Kidney capillary endothelial cell (primary cell): ENCODE data around the gene WNT9A.

ENCODE experiments used
- DNase-seq: peaks from one replicate; pipeline ENCODE4 v3.0.0-alpha.2; 2018; ENCODE audit warnings: low spot score

WNT9A gene

GRCh38 chr1:227897704-227898438, 49.9 kb downstream of the WNT9A start:
- no peak for DNase-seq

DNA sequence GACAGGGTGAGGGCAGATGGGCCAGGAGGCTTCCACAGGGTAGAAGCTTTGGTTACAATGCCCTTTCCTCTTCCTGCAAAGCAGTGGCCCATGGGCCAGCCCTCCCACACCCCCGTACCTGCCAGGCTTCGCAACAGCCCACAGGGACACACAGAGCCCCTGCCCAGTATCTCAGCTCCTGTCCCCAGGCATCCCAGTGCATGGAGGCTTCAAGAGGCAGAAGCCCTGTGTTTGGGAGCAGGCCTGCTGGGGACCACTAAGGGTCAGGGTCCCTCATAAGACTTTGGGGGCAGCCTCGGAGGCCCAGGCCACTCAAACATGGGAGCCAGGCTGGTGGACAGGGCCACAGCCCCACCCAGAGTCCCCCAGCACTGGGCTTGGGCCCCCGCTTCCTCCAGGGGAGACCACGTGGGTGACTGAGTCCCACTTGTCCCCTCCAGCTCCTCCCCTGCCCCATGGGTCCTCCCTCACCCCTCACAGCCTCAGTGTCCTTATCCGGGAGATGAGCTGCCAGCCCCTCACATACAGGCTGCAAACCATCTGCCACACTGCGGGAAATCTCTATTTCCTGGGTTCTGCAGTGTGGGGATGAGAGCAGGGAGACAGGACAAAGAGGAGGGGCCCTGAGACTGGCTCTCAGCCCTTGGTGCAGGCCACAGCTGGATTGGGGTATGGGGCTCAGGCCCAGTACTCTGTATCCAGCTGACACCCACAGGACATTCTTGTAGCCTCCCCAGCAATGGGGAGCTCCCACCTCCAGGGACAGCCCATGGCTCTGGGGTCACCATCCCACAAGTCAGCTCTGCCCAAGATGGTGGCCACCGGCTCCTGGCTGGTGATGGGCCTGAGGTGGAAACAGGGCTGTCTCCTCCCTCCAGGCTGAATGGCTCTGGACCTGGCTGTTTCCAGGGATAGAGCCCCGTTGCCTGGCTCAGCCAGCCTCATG, 50.7 kb downstream of the WNT9A start:
- DNase-seq, result no peak

- no peak for DNase-seq
Observed at GRCh38 chr1:227895828-227896685, 51.7 kb downstream of the WNT9A start.

GRCh38 chr1:227894831-227895451, 52.8 kb downstream of the WNT9A start:
- no peak for DNase-seq

- no peak for DNase-seq
Observed at GRCh38 chr1:227893949-227894721, 53.6 kb downstream of the WNT9A start.

DNA sequence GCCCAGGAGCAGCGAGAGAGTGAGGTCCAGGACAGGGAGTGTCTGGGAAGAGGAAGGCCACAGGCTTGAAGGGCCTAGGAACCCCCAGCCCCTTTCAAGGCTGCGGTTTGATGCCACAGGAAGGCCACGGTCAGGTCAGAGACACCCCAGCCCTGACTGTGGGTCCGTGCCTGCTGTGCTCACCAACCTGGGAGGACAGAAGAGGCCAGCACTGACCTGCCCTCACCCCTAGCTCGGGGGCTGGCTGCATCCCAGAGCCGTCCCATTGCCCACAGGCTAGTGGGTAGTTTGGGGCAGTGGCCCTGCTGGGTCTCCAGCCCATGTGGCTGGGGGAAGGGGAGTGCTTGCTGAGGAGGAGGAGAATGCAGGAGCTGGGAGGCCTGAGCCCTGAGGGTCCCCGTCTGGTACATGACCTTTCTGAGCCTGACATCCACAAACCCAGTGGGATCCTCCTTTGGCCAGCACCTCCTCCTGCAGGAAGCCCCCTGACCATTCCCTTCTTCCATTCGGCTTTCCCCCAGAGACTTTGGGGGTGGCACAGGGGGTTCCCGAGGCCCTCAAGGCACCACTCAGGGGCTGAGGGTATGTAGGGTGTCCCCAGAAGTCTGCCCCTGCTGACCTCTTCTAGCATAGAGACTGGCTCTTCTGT, 54.3 kb downstream of the WNT9A start:
- DNase-seq, result no peak

DNA sequence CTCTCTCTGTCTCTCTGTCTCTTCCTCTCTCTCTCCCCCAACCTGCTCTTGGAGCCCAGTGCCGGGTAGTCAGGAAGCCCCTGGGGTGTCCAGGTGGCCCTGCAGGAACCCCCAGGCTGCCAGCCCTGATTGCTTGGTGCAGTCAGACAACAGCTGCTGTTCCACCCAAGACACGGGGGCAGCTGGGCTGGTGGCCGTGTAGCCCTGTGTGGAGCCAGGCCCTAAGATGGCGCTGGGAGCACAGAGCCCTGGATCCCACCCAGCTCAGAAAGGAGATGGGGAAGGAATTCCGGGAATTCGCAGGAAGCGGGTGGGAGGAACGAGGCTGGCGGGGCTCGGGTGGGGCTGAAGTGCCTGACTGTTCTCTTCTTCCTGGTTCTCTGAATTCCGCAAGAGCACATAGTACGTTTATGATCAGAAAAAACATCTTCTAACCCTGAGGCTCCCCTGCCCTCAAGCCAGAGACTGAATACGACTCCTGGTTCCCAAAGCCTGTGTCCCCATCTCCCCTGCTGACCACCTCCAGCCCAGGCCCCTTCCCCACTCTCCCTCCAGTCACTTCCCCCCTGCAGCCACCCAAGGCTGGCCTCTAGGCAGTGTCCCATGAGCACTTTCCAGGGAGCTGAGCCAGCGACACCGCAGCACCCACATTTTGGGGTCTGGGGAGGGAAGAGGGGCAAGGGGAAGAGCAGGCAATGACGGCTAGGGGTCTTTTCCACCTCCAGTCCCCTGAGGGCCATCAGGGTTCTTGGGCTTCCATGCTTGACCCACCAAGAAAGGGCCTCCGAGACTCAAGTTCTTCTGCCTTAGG, 55.0 kb downstream of the WNT9A start:
- no peak for DNase-seq

DNA sequence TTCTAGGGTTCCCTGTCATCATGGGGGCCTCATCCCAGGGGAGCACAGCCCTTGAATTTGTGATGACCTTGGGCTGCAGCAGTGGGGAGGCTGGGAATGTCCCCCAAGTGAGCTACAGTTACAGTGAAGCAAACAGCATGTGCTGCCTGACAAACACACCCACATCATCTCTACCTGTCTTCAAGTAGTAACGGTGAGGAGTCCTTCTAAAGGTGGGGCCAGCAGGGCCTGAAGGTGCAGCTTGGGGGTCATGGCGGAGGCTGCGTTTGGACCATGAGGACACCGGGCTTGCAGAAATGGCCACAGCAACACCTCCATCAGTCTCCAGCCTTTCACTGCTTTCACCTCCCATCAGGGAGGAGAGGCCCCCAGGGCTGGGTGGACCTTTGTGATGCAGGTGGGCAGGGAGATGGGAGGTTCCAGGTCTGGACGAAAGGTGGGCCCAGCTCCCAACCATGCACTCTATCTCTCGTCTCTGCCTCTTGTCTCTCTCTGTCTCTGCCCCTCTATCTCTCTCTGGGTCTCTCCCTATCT, 55.7 kb downstream of the WNT9A start:
- no peak for DNase-seq

- DNase-seq, result no peak
Observed at GRCh38 chr1:227891223-227891954, 56.3 kb downstream of the WNT9A start.

- DNase-seq, result no peak
Observed at GRCh38 chr1:227890451-227891222, 57.1 kb downstream of the WNT9A start.

DNA sequence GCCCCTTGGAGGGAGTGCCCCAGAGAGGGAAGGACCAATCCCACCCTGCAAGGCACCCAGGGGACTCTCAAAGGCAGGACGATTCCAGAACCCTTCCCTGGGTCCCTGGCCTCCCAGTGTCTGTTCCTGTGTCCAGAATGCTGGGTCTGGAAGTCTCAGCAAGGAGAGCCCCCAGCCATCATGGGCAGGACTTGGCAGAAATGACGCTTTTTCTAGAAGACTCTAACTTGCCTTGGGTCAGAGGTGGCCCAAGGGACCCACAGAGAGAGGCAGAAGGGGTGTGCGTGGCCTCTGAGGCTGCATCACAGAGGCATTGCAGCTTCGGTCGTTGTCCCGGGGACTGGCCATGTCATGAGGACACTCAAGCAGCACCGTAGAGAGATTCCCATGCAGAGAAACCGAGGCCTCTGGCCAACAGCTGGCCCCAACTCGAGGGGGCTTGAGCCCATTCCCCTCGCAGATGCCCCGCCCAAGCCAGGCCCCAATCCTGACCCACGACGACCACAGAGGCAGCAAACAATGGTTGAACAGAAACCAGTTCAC, 57.8 kb downstream of the WNT9A start:
- no peak for DNase-seq

GRCh38 chr1:227889047-227889862, 58.5 kb downstream of the WNT9A start:
- DNase-seq, result no peak

DNA sequence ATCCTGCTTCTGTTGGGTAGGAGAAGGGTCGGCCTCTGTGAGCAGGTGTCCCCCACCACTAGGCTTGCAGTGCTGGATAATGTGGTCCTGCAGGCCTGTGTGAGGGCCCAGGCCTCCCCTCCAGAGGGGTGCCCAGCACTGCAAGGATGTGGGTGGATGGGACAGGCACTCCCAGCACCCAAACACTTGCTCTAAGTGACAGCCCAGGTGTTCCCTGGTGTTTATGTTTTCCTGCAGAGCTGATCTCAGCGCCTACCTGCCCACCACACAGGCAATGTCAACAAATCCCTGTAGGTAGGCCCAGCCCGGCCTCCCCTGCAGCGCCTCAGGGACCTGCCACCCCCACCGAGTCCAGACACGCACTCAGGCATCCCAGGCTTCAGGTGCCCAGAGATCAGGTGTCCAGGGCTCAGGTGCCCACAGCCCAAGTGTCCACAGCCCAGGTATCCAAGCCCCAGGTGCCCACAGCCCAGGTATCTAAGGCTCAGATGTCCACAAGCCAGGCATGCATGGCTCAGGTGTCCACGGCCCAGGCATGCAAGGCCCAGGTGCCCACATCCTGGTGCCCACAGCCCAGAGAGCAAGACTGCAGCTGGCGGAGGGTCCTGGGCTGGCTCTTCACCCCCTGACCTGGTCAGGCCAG, 59.2 kb downstream of the WNT9A start:
- DNase-seq, result no peak

- DNase-seq, result no peak
Observed at GRCh38 chr1:227887697-227888403, 59.9 kb downstream of the WNT9A start.

- DNase-seq, result no peak
Observed at GRCh38 chr1:227886993-227887696, 60.6 kb downstream of the WNT9A start.
